WTC11 (cell line): Measurements from ENCODE around the gene TMC4. TPM values are rescaled to one million over a fixed set of nuclear protein-coding genes. Genes with fewer than 3 reads are reported as not detected.

Source experiments
- ATAC-seq: fragments of 200-7000 bp; cut with Tn5 transposase; 2 replicates; pipeline ENCODE4 v1.10.0; 2021; ENCODE audit warnings: mild to moderate bottlenecking, moderate library complexity
- CTCF ChIA-PET: fragments of 300-600 bp; sonication (Branson Sonifier 250); formaldehyde crosslinking; loops from one replicate; lab custom pipeline; 2021; ENCODE audit warnings: antibody characterized with exemption; lab: Charles Lee
- POLR2A ChIA-PET: fragments of 350-600 bp; sonication (Branson Sonifier 250); formaldehyde crosslinking; loops from one replicate; lab custom pipeline; 2021; ENCODE audit warnings: antibody characterized with exemption; lab: Charles Lee
- DNase-seq: peaks from one replicate; pipeline ENCODE4 v3.0.0; 2021; ENCODE audit warnings: low spot score
- H3K27ac Mint-ChIP-seq: 2 replicates; pipeline ENCODE4 v1.8.0; 2021; ENCODE audit warnings: mixed read lengths
- H3K27me3 Mint-ChIP-seq: 2 replicates; pipeline ENCODE4 v1.8.0; 2021; ENCODE audit warnings: low read depth, mild to moderate bottlenecking, moderate library complexity, mixed read lengths
- H3K36me3 Mint-ChIP-seq: 2 replicates; pipeline ENCODE4 v1.8.0; 2021; ENCODE audit warnings: mixed read lengths
- H3K4me1 Mint-ChIP-seq: 2 replicates; pipeline ENCODE4 v1.8.0; 2022; ENCODE audit warnings: mixed read lengths
- H3K4me3 Mint-ChIP-seq: 2 replicates; pipeline ENCODE4 v1.8.0; 2021; ENCODE audit warnings: mild to moderate bottlenecking, moderate library complexity, mixed read lengths
- H3K9me3 Mint-ChIP-seq: 2 replicates; pipeline ENCODE4 v1.8.0; 2021; ENCODE audit warnings: mixed read lengths
- FOXK1 ChIP-seq: sonication (generic); formaldehyde crosslinking; IDR thresholded peaks from 2 replicates; pipeline ENCODE4 v1.8.0; 2022; ENCODE audit warnings: mild to moderate bottlenecking, moderate library complexity, missing genetic modification reagents
- FOXP1 ChIP-seq: sonication (generic); formaldehyde crosslinking; IDR thresholded peaks from 2 replicates; pipeline ENCODE4 v1.8.0; 2022; ENCODE audit warnings: missing genetic modification reagents, mild to moderate bottlenecking, moderate library complexity, borderline replicate concordance
- GABPB1 ChIP-seq: sonication (generic); formaldehyde crosslinking; IDR thresholded peaks from 2 replicates; pipeline ENCODE4 v1.8.1; 2023; ENCODE audit warnings: mild to moderate bottlenecking, missing genetic modification reagents
- NR2C2 ChIP-seq: sonication (generic); formaldehyde crosslinking; IDR thresholded peaks from 2 replicates; pipeline ENCODE4 v1.8.0; 2022; ENCODE audit warnings: mild to moderate bottlenecking, missing genetic modification reagents
- SP1 ChIP-seq: sonication (generic); formaldehyde crosslinking; conservative IDR thresholded peaks from 2 replicates; pipeline ENCODE4 v1.8.1; 2022; ENCODE audit warnings: missing genetic modification reagents
- USF2 ChIP-seq: sonication (generic); formaldehyde crosslinking; IDR thresholded peaks from 2 replicates; pipeline ENCODE4 v1.8.1; 2023; ENCODE audit warnings: mild to moderate bottlenecking, missing genetic modification reagents, moderate library complexity
- ZNF512 ChIP-seq: sonication (generic); formaldehyde crosslinking; IDR thresholded peaks from 2 replicates; pipeline ENCODE4 v1.8.1; 2022; ENCODE audit warnings: missing genetic modification reagents, borderline replicate concordance
- total RNA-seq: library from RNA; stranded (reverse); gene quantifications from 3 replicates; pipeline ENCODE4 v1.2.3, GENCODE V29; 2021
- TF ChIP-seq, protein P1 (sequence below): sonication (generic); formaldehyde crosslinking; IDR thresholded peaks from 2 replicates; pipeline ENCODE4 v1.8.1; 2023; ENCODE audit warnings: mild to moderate bottlenecking, missing genetic modification reagents, borderline replicate concordance
- TF ChIP-seq, protein P2 (sequence below): sonication (generic); formaldehyde crosslinking; IDR thresholded peaks from 2 replicates; pipeline ENCODE4 v1.8.0; 2023; ENCODE audit warnings: mild to moderate bottlenecking, missing genetic modification reagents
- TF ChIP-seq, protein P3 (sequence below): sonication (generic); formaldehyde crosslinking; IDR thresholded peaks from 2 replicates; pipeline ENCODE4 v1.8.1; 2022; ENCODE audit warnings: low read depth, missing genetic modification reagents, borderline replicate concordance

TMC4 gene
- total RNA-seq, 1 experiment from 2014 or later, result 9.3 TPM

DNA sequence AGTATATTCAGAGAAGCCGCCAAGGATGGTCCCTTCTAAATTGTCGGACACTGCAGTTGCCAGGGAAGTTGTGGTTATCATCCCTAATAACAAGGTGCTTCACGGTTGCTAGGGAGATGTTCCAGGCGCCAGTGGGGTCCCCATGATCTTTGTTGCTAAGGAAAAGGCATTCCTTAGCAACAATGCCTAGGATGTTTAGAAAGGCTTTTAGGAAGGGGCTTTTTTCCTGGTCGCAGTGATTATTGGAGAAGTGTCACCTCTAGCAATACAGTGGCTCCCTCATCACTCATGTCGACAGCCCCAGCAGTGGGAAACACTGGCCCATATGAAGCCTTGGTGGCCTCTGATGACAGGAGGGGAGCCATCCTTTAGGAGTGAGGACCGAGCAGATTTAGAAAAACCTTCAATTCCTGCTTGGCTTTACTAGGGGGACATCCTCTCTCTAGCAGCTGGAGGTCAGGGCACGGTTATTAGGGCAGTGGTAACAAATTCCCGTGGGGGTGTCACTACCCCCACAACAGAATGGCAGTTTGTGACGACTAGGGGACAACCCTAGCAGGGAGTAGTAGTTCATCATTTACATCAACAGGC lies 6.4 kb upstream of the TMC4 start (continued):
- TF ChIP-seq, protein P1, sequence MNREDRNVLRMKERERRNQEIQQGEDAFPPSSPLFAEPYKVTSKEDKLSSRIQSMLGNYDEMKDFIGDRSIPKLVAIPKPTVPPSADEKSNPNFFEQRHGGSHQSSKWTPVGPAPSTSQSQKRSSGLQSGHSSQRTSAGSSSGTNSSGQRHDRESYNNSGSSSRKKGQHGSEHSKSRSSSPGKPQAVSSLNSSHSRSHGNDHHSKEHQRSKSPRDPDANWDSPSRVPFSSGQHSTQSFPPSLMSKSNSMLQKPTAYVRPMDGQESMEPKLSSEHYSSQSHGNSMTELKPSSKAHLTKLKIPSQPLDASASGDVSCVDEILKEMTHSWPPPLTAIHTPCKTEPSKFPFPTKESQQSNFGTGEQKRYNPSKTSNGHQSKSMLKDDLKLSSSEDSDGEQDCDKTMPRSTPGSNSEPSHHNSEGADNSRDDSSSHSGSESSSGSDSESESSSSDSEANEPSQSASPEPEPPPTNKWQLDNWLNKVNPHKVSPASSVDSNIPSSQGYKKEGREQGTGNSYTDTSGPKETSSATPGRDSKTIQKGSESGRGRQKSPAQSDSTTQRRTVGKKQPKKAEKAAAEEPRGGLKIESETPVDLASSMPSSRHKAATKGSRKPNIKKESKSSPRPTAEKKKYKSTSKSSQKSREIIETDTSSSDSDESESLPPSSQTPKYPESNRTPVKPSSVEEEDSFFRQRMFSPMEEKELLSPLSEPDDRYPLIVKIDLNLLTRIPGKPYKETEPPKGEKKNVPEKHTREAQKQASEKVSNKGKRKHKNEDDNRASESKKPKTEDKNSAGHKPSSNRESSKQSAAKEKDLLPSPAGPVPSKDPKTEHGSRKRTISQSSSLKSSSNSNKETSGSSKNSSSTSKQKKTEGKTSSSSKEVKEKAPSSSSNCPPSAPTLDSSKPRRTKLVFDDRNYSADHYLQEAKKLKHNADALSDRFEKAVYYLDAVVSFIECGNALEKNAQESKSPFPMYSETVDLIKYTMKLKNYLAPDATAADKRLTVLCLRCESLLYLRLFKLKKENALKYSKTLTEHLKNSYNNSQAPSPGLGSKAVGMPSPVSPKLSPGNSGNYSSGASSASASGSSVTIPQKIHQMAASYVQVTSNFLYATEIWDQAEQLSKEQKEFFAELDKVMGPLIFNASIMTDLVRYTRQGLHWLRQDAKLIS (CRISPR knock-in tag), result no peak

DNA sequence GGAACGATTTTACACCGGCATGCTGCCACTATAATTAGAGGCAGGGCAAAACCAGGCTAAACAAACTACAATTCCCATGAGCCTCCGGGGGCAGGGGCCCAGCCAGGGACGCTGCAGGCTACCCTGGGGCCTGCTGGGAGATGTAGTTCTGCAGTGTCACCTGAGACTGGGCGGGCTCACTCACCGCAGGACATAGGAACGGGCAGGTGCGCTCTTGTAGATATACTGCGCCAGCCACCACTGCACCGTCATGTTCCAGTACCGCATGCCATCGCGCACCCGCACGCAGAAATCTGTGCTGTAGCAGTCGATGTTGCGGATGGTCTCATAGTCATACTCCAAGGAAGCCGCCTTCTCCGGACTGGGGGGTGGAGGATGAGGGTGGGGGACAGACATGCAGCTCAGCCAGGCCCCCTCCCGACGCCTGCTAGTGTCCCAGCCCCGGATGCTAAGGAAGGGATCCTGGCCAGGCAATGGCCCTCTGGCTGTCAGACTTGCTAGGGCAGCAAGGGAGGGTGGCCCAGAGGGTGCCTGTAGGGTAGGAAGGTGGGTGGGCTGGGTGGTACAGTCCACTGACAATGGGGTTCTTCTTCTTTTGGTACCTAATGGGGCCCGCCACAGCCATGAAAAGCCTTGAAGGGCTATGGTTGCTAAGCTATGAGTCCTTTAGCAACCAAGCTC lies 5.8 kb upstream of the TMC4 start:
- Mint-ChIP-seq H3K9me3 (no peaks in the 10 kb centered on the region), H3K27me3 (no peaks in the 10 kb centered on the region), H3K4me3 (no peak overlapping the region), H3K4me1 (peaks cover 14% of the 10 kb centered on the region), H3K36me3 (peaks cover 20% of the 10 kb centered on the region), H3K27ac (no peak overlapping the region; the same call in 1 of the 2 replicates)
- DNase-seq (peak; percentile 81), ATAC-seq (peak; percentile 78)
- CTCF ChIA-PET, result interaction anchor here (1.9 to 2.3 kb wide), 2 partner anchors 11 to 212 kb away, joined by 13 to 84 read pairs; partner anchors contain the start of genes MBOAT7 and TSEN34
- POLR2A ChIA-PET, result no interaction called here
- TF ChIP-seq GABPB1 (CRISPR knock-in tag) (no peak), SP1 (peak; percentile 46; the same call in 1 of the 2 replicates), FOXP1 (CRISPR knock-in tag) (0 out of 2 replicates have a peak, but pooled peaks have one; percentile 56), ZNF512 (no peak), USF2 (peak; percentile 44; the same call in 1 of the 2 replicates), NR2C2 (CRISPR knock-in tag) (no peak), FOXK1 (CRISPR knock-in tag) (0 out of 2 replicates have a peak, but pooled peaks have one; percentile 43)
- TF ChIP-seq, protein P2, sequence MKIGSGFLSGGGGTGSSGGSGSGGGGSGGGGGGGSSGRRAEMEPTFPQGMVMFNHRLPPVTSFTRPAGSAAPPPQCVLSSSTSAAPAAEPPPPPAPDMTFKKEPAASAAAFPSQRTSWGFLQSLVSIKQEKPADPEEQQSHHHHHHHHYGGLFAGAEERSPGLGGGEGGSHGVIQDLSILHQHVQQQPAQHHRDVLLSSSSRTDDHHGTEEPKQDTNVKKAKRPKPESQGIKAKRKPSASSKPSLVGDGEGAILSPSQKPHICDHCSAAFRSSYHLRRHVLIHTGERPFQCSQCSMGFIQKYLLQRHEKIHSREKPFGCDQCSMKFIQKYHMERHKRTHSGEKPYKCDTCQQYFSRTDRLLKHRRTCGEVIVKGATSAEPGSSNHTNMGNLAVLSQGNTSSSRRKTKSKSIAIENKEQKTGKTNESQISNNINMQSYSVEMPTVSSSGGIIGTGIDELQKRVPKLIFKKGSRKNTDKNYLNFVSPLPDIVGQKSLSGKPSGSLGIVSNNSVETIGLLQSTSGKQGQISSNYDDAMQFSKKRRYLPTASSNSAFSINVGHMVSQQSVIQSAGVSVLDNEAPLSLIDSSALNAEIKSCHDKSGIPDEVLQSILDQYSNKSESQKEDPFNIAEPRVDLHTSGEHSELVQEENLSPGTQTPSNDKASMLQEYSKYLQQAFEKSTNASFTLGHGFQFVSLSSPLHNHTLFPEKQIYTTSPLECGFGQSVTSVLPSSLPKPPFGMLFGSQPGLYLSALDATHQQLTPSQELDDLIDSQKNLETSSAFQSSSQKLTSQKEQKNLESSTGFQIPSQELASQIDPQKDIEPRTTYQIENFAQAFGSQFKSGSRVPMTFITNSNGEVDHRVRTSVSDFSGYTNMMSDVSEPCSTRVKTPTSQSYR (CRISPR knock-in tag), result no peak
- TF ChIP-seq, protein P3, sequence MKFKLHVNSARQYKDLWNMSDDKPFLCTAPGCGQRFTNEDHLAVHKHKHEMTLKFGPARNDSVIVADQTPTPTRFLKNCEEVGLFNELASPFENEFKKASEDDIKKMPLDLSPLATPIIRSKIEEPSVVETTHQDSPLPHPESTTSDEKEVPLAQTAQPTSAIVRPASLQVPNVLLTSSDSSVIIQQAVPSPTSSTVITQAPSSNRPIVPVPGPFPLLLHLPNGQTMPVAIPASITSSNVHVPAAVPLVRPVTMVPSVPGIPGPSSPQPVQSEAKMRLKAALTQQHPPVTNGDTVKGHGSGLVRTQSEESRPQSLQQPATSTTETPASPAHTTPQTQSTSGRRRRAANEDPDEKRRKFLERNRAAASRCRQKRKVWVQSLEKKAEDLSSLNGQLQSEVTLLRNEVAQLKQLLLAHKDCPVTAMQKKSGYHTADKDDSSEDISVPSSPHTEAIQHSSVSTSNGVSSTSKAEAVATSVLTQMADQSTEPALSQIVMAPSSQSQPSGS (CRISPR knock-in tag), result no peak
